Heart right ventricle (tissue), 16 donors: ENCODE measurements around the gene THEMIS. TPM values are rescaled to one million over a fixed set of nuclear protein-coding genes. Genes with fewer than 3 reads are reported as not detected.

Experiments
- ATAC-seq, 8 donors: fragments of 200-7000 bp; cut with Tn5 transposase; one replicate each; pipeline ENCODE4 v1.9.1; 2020; ENCODE audit warnings: mild to moderate bottlenecking in 8 of 8, moderate library complexity in 8 of 8, moderate number of reproducible peaks in 1 of 8
- DNase-seq, 2 donors: peaks; one replicate each; pipeline ENCODE4 v3.0.0-alpha.2; 2020
- H3K27ac ChIP-seq, 10 donors: fragments of 200-600 bp; sonication (generic) in 2 of 10; one replicate each; pipeline versions ENCODE4 v1.5.0 to v1.8.0; 2020 to 2022; ENCODE audit warnings: mild to moderate bottlenecking in 3 of 10
- H3K27me3 ChIP-seq, 7 donors: fragments of 200-600 bp; one replicate each; pipeline ENCODE4 v1.8.0; 2021 to 2022; ENCODE audit warnings: mild to moderate bottlenecking in 2 of 7
- H3K36me3 ChIP-seq, 9 donors: fragments of 200-600 bp; sonication (generic) in 1 of 9; one replicate each; pipeline versions ENCODE4 v1.5.0 to v1.8.0; 2020 to 2022; ENCODE audit warnings: mild to moderate bottlenecking in 2 of 9
- H3K4me1 ChIP-seq, 9 donors: fragments of 200-600 bp; sonication (generic) in 1 of 9; one replicate each; pipeline versions ENCODE4 v1.5.0 to v1.8.0; 2020 to 2022; ENCODE audit warnings: mild to moderate bottlenecking in 4 of 9
- H3K4me3 ChIP-seq, 10 donors: fragments of 200-600 bp; sonication (generic) in 2 of 10; one replicate each; pipeline versions ENCODE4 v1.5.0 to v1.8.0; 2020 to 2022; ENCODE audit warnings: mild to moderate bottlenecking in 7 of 10, moderate library complexity in 2 of 10
- H3K9me3 ChIP-seq, 11 donors: fragments of 200-600 bp in 10 of 11; sonication (generic) in 2 of 11; one replicate each; pipeline versions ENCODE4 v1.5.0 to v1.8.0; 2013 to 2022; ENCODE audit warnings: mild to moderate bottlenecking in 2 of 11, control low read depth in 1 of 11, moderate library complexity in 1 of 11
- WGBS, 2 donors: extraction: QIAGEN DNeasy Blood & Tissue Kit; methylation state at CpG; one replicate each; pipeline ENCODE4 v1.1.7; 2013; ENCODE audit warnings: inconsistent platforms in 1 of 2; 5-methylcytosine and 5-hydroxymethylcytosine counted together
- intact Hi-C, 10 donors: fragments of 100-400 bp; cut with DNase I; formaldehyde crosslinking; loops; one replicate each; pipeline versions ENCODE4 v1.11.1 to v1.14.2; 2022
- polyA plus RNA-seq, 2 donors: library from polyadenylated mRNA; stranded (reverse); fragments of 200-250 nt; gene quantifications; one replicate each; pipeline ENCODE4 v1.2.3, GENCODE V29; 2013
- total RNA-seq, 10 donors: library from RNA; stranded (reverse); fragmentation: NEBNext Ultra II Directional in 3 of 10; extraction: Animal tissue kit (Norgen Biotek cat#: 25700) in 3 of 10; gene quantifications; one replicate each; pipeline versions ENCODE4 v1.2.1 to v1.2.4, GENCODE V29; 2021 to 2023
- TF ChIP-seq, protein P1 (sequence below), 9 donors: fragments of 200-600 bp; sonication (generic) in 2 of 9; IDR thresholded peaks; one replicate each; pipeline versions ENCODE4 v1.5.0 to v1.8.0; 2021 to 2022; ENCODE audit warnings: antibody characterized with exemption in 9 of 9, mild to moderate bottlenecking in 5 of 9, moderate library complexity in 1 of 9
- donor health status: Arrhythmogenic right ventricular cardiomyopathy.
- donor health status: ischemic (EF 13 %, LVEDD 7.1; RV severe dilation, severe dysfunction).
- donor health status: healthy with polysubstance abuse.
- donor health status: DM: no; HTN: yes; CAD: no.
- donor health status: DM: no; HTN: no; CAD: no.
- donor health status: ischemic (EF 25% LVEDD 6.9; RV normal size, moderate dysfunction).
- donor health status: ischemic (EF 25% LVEDD 5.7; RV mildly dilated, moderate dysfunction).
- donor health status: healthy.
- donor health status: DM: yes; HTN: yes; CAD: no.
- donor health status: Ischemic cardiomyopathy.
- donor health status: ischemic (EF 35%, LVEDD 5.7; RV mildly dilated, moderate dysfunction).
- donor health status: nonischemic (EF 11% LVEDD 7.7; RV severe dilation, severe dysfunction).
- donor health status: DM: yes; HTN: yes; CAD: no.
- donor health status: PGD.
- donor health status: ischemic (EF 29% LVEDD 5.4; RV normal size, mild dysfunction).
- donor health status: nonischemic (EF 23%, LVEDD 6.1; RV moderate dilation, normal function).

Gene THEMIS
- total and polyA plus RNA-seq, 12 donors = 0.01 to 2.0 (median 0.14) TPM; not detected in 4

DNA sequence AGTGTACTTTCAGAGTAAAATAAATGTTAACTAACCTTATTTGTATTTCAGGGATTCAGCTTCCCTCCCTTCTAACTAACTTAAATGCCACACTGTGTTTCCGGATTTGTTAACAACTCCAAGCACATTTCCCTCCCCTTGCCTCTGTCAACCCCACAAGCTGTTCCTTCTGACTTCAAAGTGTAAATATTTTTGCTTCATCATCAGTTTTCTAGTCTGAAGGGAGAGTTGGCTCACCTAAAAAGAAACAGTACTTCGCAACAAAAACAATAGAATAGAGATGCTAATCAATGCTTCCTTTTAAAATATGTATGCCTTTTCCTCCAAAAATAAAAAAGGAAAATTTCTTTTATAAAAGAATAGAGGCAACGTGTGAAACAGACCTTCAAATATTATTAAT lies 132.6 kb downstream of the THEMIS start:
- Histone ChIP-seq H3K9me3 (peaks cover 0 to 14% (median 0%) of the 10 kb centered on the region in 11 donors), H3K27ac (no peak overlapping the region), H3K27me3 (no peaks in the 10 kb centered on the region), H3K4me3 (no peak overlapping the region), H3K36me3 (no peaks in the 10 kb centered on the region), H3K4me1 (no peaks in the 10 kb centered on the region)
- intact Hi-C loops = no loop called here
- 53 to 63% methylated on average over 3 of the region's 3 CpGs for WGBS, 2 donors
- ATAC-seq (no peak), DNase-seq (no peak)
- TF ChIP-seq, protein P1, sequence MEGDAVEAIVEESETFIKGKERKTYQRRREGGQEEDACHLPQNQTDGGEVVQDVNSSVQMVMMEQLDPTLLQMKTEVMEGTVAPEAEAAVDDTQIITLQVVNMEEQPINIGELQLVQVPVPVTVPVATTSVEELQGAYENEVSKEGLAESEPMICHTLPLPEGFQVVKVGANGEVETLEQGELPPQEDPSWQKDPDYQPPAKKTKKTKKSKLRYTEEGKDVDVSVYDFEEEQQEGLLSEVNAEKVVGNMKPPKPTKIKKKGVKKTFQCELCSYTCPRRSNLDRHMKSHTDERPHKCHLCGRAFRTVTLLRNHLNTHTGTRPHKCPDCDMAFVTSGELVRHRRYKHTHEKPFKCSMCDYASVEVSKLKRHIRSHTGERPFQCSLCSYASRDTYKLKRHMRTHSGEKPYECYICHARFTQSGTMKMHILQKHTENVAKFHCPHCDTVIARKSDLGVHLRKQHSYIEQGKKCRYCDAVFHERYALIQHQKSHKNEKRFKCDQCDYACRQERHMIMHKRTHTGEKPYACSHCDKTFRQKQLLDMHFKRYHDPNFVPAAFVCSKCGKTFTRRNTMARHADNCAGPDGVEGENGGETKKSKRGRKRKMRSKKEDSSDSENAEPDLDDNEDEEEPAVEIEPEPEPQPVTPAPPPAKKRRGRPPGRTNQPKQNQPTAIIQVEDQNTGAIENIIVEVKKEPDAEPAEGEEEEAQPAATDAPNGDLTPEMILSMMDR (IDR thresholded peaks at IDR 0.05) = no peak

DNA sequence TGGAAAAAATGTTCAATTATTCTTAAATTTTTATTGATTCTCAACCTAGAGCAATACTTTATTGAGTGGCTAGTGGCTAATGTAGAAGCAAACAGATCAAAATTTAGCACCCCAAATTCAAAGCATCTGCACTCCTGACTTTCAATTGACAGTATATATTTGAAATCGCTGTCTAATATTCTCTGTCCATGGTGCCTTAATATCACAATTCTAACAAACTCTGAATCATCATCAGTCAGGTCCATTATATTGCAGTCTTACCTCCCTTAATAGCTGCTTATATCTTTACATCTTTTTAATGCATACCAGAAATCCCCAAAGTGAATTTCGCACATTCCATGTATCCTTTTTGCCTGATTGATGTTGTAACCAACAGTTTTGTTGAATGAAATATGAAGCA lies 134.9 kb downstream of the THEMIS start:
- 89 to 93% methylated on average over 2 of the region's 2 CpGs for WGBS, 2 donors
- no peak overlapping the region for H3K4me3 ChIP-seq
- H3K9me3 ChIP-seq = peaks cover 0 to 8% (median 0%) of the 10 kb centered on the region in 11 donors
- intact Hi-C loops = no loop called here
- H3K27ac ChIP-seq = no peak overlapping the region
- DNase-seq = no peak
- ATAC-seq = no peak
- no peaks in the 10 kb centered on the region for H3K4me1 ChIP-seq
- H3K27me3 ChIP-seq = no peaks in the 10 kb centered on the region
- TF ChIP-seq, protein P1 (IDR thresholded peaks at IDR 0.05) = no peak
- no peaks in the 10 kb centered on the region for H3K36me3 ChIP-seq

DNA sequence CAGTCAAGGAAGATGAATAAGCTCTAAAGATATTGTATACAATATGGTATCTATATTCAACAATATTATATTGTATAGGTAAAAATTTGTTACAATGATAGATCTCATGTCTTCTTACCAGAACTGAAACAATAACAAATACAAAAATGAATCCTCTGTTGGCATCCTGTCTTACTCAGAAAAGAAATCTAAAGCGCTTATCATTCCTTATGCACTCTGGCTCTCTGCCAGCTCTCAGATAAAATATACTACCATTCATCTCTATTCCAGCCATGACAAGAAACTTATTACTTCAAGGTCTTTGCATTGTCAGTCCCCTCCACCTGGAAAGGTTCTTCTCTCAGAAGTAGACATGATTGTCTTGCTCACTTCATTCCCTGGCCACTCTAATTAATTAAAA lies 138.6 kb downstream of the THEMIS start:
- ATAC-seq = no peak
- TF ChIP-seq, protein P1 (IDR thresholded peaks at IDR 0.05) = no peak

DNA sequence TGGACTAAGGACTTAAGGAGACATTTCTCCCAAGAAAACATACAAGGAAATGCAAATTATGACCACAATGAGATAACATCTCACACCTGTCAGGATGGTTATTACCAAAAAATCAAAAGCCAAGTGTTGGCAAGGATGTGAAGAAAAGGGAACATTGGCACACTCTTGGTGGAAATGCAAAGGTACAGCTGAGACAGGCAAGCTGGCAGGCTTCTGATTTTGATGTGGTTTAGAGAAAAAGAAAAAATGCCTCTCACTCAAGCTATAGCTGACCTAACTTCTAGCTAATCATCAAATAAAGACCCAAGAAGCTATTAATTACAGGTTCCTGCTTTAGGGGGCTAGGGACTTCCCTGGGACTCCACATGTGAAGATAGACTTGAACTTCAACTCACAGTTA lies 139.8 kb downstream of the THEMIS start:
- ATAC-seq (no peak), DNase-seq (no peak)
- no peak overlapping the region for H3K4me3 ChIP-seq
- TF ChIP-seq, protein P1 (IDR thresholded peaks at IDR 0.05) = no peak
- H3K9me3 ChIP-seq = peaks cover 0 to 13% (median 0%) of the 10 kb centered on the region in 11 donors
- no peak overlapping the region for H3K27ac ChIP-seq
- intact Hi-C loops = no loop called here
- H3K4me1 ChIP-seq = no peaks in the 10 kb centered on the region
- H3K27me3 ChIP-seq = no peaks in the 10 kb centered on the region
- H3K36me3 ChIP-seq = no peaks in the 10 kb centered on the region

More for the DNA sequence above, 138.6 kb downstream of the THEMIS start:
- H3K27me3 ChIP-seq = no peaks in the 10 kb centered on the region
- H3K36me3 ChIP-seq = no peaks in the 10 kb centered on the region
- no peak overlapping the region for H3K4me3 ChIP-seq
- H3K4me1 ChIP-seq = no peaks in the 10 kb centered on the region
- WGBS, 2 donors = 62 to 68% methylated on average over 1 of the region's 1 CpG
- H3K9me3 ChIP-seq = peaks cover 0 to 12% (median 0%) of the 10 kb centered on the region in 11 donors
- no peak overlapping the region for H3K27ac ChIP-seq
- intact Hi-C loops = no loop called here
- no peak for DNase-seq
